GM12874 (cell line): ENCODE data around the gene PMPCA.

Experiments
- TF ChIP-seq, protein P1 (sequence below): IDR thresholded peaks from 2 replicates; pipeline ENCODE4 v1.5.1; 2011; ENCODE audit warnings: low read depth, mild to moderate bottlenecking, control low read depth, low read length, moderate library complexity; ENCODE audit not compliant: insufficient read depth

PMPCA gene

GRCh38 chr9:136376457-136376856 lies 34.0 kb upstream of the PMPCA start:
- TF ChIP-seq, protein P1, sequence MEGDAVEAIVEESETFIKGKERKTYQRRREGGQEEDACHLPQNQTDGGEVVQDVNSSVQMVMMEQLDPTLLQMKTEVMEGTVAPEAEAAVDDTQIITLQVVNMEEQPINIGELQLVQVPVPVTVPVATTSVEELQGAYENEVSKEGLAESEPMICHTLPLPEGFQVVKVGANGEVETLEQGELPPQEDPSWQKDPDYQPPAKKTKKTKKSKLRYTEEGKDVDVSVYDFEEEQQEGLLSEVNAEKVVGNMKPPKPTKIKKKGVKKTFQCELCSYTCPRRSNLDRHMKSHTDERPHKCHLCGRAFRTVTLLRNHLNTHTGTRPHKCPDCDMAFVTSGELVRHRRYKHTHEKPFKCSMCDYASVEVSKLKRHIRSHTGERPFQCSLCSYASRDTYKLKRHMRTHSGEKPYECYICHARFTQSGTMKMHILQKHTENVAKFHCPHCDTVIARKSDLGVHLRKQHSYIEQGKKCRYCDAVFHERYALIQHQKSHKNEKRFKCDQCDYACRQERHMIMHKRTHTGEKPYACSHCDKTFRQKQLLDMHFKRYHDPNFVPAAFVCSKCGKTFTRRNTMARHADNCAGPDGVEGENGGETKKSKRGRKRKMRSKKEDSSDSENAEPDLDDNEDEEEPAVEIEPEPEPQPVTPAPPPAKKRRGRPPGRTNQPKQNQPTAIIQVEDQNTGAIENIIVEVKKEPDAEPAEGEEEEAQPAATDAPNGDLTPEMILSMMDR, result no peak

DNA sequence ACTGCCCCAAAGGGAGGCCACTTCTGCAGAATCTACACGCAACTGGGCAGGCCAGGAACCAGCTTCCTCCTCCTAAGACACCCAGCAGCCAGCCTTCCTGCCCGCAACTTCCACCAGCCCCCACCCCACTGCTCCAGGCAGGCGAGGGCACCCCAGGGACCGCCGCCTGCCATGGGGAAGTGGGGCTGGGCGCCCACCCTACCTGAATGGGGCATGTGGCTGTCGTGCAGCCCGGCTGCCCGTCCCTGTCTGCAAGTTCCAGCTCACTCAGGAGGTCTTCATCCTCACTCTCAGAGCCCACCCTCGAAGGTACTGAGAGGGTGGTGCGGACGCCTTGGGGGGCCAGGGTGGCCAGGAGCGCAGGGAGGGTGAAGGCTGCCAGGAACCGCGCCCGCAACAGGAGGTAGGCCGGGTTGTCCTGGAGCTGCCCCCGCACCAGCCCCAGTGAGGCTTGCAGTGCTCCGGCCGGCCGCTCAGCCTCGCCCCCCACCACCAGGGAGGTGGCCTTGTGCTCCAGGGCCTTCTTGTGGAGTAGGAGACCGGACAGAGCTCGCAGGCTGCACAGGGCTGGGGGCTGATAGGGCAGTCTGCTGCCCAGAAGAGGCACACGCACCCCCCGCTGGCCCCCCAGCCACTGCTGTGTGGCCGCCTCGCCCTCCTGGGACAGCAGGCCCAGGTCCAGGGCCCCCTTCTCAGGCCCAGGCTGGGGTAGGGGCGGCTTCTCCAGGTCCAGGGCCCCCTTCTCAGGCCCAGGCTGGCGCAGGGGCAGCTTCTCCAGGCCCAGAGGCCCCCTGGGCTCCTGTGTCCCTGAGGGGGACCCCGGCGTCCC lies 32.9 kb upstream of the PMPCA start:
- TF ChIP-seq, protein P1, result no peak

DNA sequence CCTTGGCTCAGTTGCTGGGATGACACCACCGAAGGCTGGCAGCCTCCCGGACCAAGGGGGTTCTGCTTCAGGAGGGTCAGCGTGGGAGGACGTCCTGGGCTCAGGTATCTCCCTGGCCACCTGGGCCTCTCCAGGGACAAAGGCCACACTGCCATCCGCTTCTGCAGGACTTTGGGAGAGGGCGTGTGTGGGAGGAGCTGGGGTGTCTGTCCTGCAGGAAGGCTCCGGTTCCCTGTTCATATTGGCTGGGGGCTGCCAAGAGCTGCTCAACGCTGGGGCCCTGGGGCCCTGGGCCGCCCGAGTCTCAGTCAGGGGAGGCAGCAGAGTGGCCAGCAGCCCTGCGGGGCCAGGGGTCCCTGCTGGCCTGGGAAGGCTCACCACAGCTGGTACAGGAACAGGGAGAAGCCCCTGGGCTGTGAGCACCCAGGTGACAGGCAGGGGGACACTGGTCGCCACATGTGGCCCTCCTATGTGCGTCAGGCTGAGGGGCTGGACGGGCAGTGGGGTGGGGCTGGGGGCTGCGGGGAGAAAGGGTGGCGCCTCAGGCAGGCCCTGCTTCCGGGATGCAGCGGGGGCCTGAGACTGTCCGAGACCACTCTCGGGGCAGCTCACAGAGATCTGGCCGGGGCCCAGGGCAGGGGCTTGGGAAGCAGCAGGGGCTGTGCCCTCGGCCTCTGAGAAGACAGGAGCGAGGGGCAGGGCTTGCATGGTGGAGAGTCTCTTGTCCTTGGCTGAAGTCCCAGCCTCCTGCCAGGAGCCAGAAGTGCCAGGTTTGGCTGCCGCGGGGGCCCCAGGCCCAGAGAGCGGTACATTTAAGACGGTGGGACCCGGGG lies 32.1 kb upstream of the PMPCA start:
- TF ChIP-seq, protein P1, result no peak

GRCh38 chr9:136379003-136379287 lies 31.5 kb upstream of the PMPCA start:
- TF ChIP-seq, protein P1, result no peak

GRCh38 chr9:136379401-136379800 lies 31.1 kb upstream of the PMPCA start:
- TF ChIP-seq, protein P1, result no peak

- TF ChIP-seq, protein P1, result no peak
These were observed 30.6 kb upstream of the PMPCA start for GRCh38 chr9:136379891-136380290.

GRCh38 chr9:136380381-136380780 lies 30.1 kb upstream of the PMPCA start:
- TF ChIP-seq, protein P1, result no peak
